GM10248 (cell line): ENCODE results near the gene OR13C3.
"Not testable (repeated sequence)": the region's sequence is repeated elsewhere in the genome, so short reads cannot be mapped to it uniquely, and the experiment has no call there.

ENCODE experiments used
- CTCF ChIA-PET: fragments of 300-600 bp; sonication (Branson Sonifier 250); formaldehyde crosslinking; extraction: SDS; loops from one replicate; lab custom pipeline; 2021; ENCODE audit warnings: antibody characterized with exemption; lab: Yijun Ruan, JAX
- POLR2A ChIA-PET: fragments of 350-650 bp; sonication (Branson Sonifier 250); formaldehyde crosslinking; extraction: SDS; loops from one replicate; lab custom pipeline; 2020; ENCODE audit warnings: antibody characterized with exemption; lab: Yijun Ruan, JAX
- DNase-seq: peaks from one replicate; pipeline ENCODE4 v3.0.0; 2012; ENCODE audit errors: extremely low spot score
- TF ChIP-seq, protein P1 (sequence below): IDR thresholded peaks from 2 replicates; pipeline ENCODE4 v1.5.1; 2012; ENCODE audit warnings: mild to moderate bottlenecking, low read depth; ENCODE audit errors: extremely low read depth, missing control alignments, control extremely low read depth

OR13C3 gene

DNA sequence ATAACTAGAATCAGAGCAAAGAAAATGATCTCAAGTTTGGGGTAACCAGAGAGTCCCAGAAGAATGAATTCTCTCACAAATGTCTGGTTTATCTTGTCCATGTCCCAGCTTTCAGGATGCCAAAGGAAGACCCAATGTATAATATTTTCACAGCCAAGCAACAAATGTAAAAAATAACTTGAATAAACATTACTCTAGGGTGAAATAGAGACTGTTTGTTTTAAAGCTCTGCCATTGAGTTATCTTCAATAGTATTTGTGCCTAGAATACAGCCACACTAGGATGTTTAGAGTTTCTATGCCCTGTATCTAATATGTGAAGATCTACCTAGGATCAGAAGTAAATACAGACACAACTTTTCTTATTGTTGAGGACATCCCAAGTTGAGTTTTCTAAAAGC lies 9.5 kb downstream of the OR13C3 start, which contains the start of gene OR13C4:
OR13C4 (minus strand) TSS at position 101 of the 400 bp plus-strand sequence; CDS start at position 101, 0 bp downstream.
- no peak for DNase-seq
- ChIA-PET CTCF (interaction anchor here (1.2 kb wide), 1 partner anchor 8 kb away, joined by 4 read pairs; no protein-coding TSS in a partner anchor), POLR2A (no interaction called here)
- TF ChIP-seq, protein P1, sequence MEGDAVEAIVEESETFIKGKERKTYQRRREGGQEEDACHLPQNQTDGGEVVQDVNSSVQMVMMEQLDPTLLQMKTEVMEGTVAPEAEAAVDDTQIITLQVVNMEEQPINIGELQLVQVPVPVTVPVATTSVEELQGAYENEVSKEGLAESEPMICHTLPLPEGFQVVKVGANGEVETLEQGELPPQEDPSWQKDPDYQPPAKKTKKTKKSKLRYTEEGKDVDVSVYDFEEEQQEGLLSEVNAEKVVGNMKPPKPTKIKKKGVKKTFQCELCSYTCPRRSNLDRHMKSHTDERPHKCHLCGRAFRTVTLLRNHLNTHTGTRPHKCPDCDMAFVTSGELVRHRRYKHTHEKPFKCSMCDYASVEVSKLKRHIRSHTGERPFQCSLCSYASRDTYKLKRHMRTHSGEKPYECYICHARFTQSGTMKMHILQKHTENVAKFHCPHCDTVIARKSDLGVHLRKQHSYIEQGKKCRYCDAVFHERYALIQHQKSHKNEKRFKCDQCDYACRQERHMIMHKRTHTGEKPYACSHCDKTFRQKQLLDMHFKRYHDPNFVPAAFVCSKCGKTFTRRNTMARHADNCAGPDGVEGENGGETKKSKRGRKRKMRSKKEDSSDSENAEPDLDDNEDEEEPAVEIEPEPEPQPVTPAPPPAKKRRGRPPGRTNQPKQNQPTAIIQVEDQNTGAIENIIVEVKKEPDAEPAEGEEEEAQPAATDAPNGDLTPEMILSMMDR, result no peak

DNA sequence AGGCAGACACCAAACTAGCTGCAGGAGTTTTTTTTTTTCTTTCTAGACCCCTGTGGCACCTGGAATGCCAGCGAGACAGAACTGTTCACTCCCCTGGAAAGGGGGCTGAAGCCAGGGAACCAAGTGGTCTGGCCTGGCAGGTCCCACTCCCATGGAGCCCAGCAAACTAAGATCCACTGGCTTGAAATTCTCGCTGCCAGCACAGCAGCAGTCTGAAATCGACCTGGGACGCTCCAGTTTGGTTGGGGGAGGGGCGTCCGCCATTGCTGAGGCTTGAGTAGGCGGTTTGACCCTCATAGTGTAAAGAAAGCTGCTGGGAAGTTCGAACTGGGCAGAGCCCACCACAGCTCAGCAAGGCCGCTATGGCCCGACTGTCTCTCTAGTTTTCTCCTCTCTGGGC lies 16.4 kb downstream of the OR13C3 start:
- CTCF ChIA-PET, result interaction anchor here (1.1 kb wide), 1 partner anchor 10 kb away, joined by 3 read pairs; no protein-coding TSS in a partner anchor
- DNase-seq, POLR2A ChIA-PET: not testable (repeated sequence)

DNA sequence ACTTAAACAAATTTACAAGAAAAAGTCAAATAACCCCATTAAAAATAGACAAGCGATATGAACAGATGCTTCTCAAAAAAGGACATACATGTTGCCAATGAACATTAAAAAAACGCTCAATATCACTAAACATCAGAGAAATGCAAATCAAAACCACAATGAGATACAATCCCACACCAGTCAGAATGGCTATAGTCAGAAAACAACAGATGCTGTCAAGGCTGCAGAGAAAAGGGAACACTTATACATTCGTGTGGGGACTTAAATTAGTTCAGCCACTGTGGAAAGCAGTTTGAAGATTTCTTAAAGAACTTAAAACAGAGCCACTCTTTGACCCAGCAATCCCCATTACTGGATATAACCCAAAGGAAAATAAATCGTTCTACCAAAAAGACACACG lies 21.8 kb downstream of the OR13C3 start:
- TF ChIP-seq, protein P1, result no peak
- POLR2A ChIA-PET, result no interaction called here
- DNase-seq, result no peak
- CTCF ChIA-PET, result interaction anchor here (1.3 kb wide), 1 partner anchor 20 kb away, joined by 4 read pairs; no protein-coding TSS in a partner anchor

DNA sequence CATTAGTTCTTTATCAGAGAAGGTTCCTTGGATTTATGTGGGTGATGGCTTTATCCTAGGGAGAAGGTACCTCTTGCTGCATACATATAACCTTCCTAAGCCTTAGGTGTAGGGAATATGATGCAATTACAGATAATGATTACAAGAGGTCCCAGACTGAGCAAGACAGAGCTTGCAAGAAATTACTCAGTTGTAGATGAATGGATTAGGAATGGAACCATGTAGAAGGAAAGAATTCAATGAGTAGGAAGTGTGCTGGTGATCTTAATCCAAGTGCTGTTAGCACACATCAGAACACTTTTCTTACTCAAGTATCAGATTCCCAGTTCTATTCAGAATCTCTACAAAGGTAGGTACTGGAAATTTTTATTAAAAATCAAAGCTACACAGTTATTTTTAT lies 30.1 kb downstream of the OR13C3 start:
- ChIA-PET POLR2A (no interaction called here), CTCF (interaction anchor here (1.0 kb wide), 1 partner anchor 21 kb away, joined by 3 read pairs; no protein-coding TSS in a partner anchor)
- DNase-seq, result no peak
- TF ChIP-seq, protein P1, result no peak

DNA sequence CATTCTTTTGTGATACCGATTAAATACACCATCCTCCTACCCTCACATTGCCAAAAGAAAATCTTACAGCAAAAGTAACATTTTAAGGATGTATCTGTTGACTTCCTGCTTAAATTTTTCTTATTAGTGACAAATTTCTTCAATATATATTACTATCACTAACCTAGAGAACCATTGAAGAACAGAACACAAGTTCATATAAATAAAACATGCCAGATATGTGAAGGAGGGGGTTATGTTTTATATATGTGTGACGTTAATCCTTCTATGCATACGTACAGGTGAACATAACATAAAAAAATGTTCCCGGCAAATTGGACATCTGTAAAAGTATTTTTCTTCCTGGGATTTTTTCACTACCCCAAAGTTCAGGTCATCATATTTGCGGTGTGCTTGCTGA lies 32.7 kb downstream of the OR13C3 start, which contains the start of gene OR13F1:
OR13F1 (plus strand) TSS at position 301 of the 400 bp plus-strand sequence; CDS start at position 301, 0 bp downstream.
- POLR2A ChIA-PET, result no interaction called here
- TF ChIP-seq, protein P1, result no peak
- DNase-seq, result no peak
- CTCF ChIA-PET, result no interaction called here

DNA sequence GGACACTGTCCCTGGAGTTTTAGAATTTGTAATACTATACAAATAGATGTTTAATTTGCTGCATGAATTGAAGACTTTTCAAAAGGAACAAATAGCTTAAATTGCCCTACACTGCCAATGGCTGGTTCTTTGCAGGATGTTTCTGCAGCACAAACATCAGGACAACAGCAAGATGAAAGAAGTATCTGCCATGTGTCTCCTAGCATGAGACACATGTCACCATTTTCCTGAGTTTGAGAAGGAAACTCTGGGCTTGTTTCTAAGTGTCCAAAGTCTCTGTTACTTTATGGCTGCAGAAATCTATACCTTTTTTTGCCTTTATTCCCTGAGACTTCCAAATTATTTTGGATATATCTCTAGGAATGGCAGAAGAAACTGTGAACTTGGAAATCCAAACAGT lies 33.2 kb downstream of the OR13C3 start:
- ChIA-PET CTCF (no interaction called here), POLR2A (no interaction called here)
- DNase-seq, result no peak
- TF ChIP-seq, protein P1, result no peak

DNA sequence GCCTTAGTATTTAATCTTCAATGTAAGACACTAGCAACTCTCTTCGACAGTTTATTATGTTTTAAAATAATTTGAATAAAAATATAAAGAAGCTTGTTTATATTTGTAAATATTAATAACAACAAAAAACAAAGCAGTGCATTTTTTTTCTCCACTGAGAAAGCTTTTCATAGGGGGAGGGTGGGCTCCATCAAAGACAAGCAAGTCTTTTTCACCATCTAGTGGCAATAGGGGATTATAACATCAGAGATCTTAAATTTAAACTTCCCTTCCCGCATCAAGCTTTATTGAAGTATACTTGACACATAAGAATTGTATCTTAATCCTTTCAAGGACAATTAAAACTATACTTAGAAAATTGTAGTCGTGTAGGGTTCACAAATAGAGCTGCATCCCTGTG lies 41.8 kb downstream of the OR13C3 start:
- TF ChIP-seq, protein P1, result no peak
- ChIA-PET POLR2A (no interaction called here), CTCF (interaction anchor here (0.8 to 1.2 kb wide), 4 partner anchors 12 to 43 kb away, joined by 3 to 4 read pairs (median 3); no protein-coding TSS in a partner anchor)
- no peak for DNase-seq
